NT2/D1 (cell line): ENCODE measurements around the gene LENG8.

ENCODE experiments used
- DNase-seq: peaks from one replicate; pipeline ENCODE4 v3.0.0-alpha.2; 2011; ENCODE audit warnings: low read depth, low spot score
- H3K27me3 ChIP-seq: 2 replicates; pipeline ENCODE4 v1.6.0; 2011; ENCODE audit warnings: mild to moderate bottlenecking; ENCODE audit not compliant: insufficient read length, insufficient read depth
- H3K36me3 ChIP-seq: 2 replicates; pipeline ENCODE4 v1.6.1; 2011; ENCODE audit warnings: mild to moderate bottlenecking, low read length, mixed read lengths; ENCODE audit not compliant: insufficient read depth, insufficient read length
- H3K4me1 ChIP-seq: 2 replicates; pipeline ENCODE4 v1.5.1; 2011; ENCODE audit not compliant: insufficient read depth, insufficient read length
- H3K4me3 ChIP-seq: 2 replicates; pipeline ENCODE4 v1.5.1; 2011; ENCODE audit warnings: low read depth; ENCODE audit not compliant: insufficient read length
- H3K9ac ChIP-seq: 2 replicates; pipeline ENCODE4 v1.6.0; 2011; ENCODE audit warnings: low read depth; ENCODE audit not compliant: insufficient read length
- H3K9me3 ChIP-seq: 2 replicates; pipeline ENCODE4 v1.5.1; 2011; ENCODE audit warnings: mild to moderate bottlenecking, low read length; ENCODE audit not compliant: insufficient read depth
- SUZ12 ChIP-seq: IDR thresholded peaks from 2 replicates; pipeline ENCODE4 v1.6.1; 2011; ENCODE audit not compliant: insufficient read length, insufficient read depth; ENCODE audit errors: extremely low read depth
- YY1 ChIP-seq: IDR thresholded peaks from 2 replicates; pipeline ENCODE4 v1.6.1; 2011; ENCODE audit not compliant: insufficient read length, insufficient read depth
- ZNF274 ChIP-seq: IDR thresholded peaks from 2 replicates; pipeline ENCODE4 v1.6.1; 2011; ENCODE audit warnings: mild to moderate bottlenecking, low read depth, low read length

Gene LENG8

DNA sequence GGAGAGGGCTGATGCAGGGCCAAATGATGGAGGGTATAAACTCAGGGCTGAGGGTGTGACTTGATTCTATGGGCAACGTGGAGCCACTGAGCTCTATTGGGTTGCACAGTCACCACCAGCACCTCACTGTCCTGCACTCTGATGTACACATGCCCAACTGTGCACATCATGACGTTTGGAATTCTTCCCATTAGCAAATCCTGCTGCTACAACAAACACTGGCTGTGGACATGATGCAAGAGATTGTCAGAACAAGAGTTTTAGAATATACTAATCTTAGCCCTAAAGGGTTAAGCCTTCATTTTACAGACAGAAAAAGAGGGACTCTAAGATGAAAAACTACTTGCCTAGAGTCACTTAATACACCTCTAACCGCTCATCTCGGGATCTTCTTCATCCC lies 36.1 kb upstream of the LENG8 start:
- Histone ChIP-seq H3K36me3 (no peaks in the 10 kb centered on the region), H3K9ac (no peak overlapping the region), H3K27me3 (peaks cover 62% of the 10 kb centered on the region), H3K4me1 (peaks cover 2% of the 10 kb centered on the region), H3K9me3 (peaks cover 11% of the 10 kb centered on the region; the same call in 1 of the 2 replicates), H3K4me3 (no peak overlapping the region)
- no peak for TF ChIP-seq SUZ12
- TF ChIP-seq YY1: no peak
- TF ChIP-seq ZNF274: no peak
- DNase-seq: no peak

GRCh38 chr19:54414156-54414555 lies 34.8 kb upstream of the LENG8 start:
- H3K4me1 ChIP-seq: peaks cover 2% of the 10 kb centered on the region
- H3K4me3 ChIP-seq: no peak overlapping the region
- DNase-seq: no peak
- peaks cover 11% of the 10 kb centered on the region; the same call in 1 of the 2 replicates for H3K9me3 ChIP-seq
- no peak for TF ChIP-seq SUZ12
- no peak for TF ChIP-seq ZNF274
- no peak for TF ChIP-seq YY1
- no peak overlapping the region for H3K9ac ChIP-seq
- H3K27me3 ChIP-seq: peaks cover 61% of the 10 kb centered on the region
- H3K36me3 ChIP-seq: no peaks in the 10 kb centered on the region

DNA sequence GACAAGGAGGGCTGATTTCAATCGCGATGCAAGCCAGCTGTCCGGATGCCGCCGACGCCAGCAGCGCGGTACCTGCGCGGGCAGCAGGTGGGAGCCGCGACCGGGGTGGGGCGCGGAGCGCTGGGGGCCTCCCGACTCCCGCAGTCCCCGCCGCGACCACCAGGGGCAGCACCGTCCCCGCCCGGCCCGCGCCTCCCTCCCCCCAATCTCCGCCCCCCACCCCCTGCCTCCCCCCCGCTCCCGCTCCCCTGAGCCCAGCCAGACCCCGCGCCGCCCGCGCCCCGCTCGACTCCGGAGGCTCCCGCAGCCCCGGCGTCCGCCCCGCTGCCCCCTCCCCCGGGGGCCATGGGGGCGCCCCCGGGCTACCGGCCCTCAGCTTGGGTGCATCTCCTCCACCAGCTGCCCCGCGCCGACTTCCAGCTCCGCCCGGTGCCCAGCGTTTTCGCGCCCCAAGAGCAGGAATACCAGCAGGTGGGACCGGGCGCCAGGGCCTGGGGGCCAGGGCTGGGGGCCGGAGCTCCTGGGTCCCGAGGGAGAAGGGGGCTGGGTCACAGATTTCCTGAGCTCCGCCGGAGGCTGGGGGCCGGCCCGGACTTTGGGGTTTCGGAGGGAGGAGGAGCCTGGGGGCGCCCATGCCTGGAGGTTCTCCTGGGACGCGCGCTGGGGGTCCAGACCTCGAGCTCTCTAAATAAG lies 33.6 kb upstream of the LENG8 start, which contains the start of gene TTYH1:
Gene TTYH1, plus strand, starts transcription at position 257 of the 693 bp plus-strand sequence. Its CDS starts 89 bp downstream, at position 346.
- Histone ChIP-seq H3K27me3 (peaks cover 53% of the 10 kb centered on the region), H3K9me3 (peaks cover 11% of the 10 kb centered on the region; the same call in 1 of the 2 replicates), H3K9ac (peak within 1 kb of the TSS; percentile 61), H3K4me3 (peak within 1 kb of the TSS; percentile 43), H3K4me1 (peaks cover 6% of the 10 kb centered on the region), H3K36me3 (no peaks in the 10 kb centered on the region)
- DNase-seq: no peak
- TF ChIP-seq SUZ12 (no peak), YY1 (no peak)

DNA sequence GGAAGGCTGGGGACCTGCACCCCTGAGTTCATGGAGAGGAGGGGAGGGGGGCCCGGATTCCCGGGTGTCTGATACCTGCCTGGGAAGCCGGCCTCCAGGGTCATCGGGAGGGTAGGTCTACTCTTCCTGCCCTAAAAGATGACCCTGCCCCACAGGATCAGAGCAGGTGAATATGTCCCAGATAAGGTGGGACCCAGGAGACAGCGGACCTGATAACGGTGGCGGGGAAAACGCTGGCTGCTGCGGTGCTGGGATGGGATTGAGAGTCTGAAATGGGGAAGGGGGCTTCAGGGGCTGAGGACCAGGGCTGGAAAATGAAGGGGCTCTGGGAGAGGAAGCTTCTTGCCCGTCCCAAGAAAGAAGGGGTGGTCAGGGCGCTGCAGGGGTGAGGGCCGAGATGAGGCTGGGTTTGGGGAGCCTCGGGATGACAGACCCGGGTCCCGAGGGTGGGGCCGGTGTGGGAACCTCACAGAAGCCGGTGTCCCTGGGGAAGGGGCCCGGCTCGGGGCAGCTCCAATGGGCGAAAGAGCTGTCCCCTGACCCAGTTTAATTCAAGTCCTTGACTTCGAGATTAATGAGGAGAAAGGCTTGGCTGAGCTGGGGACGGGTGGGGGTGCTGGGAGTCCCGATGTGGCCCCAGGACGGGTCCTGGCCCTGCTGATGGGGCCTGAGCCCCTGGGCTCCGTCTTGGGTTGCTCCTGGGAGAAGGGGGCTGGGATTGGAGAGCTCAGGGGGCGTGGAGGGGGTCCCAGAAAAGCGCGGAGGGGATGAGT lies 32.9 kb upstream of the LENG8 start:
- H3K9ac ChIP-seq: peak overlapping the region; percentile 61
- H3K36me3 ChIP-seq: no peaks in the 10 kb centered on the region
- peaks cover 6% of the 10 kb centered on the region for H3K4me1 ChIP-seq
- H3K9me3 ChIP-seq: peaks cover 11% of the 10 kb centered on the region; the same call in 1 of the 2 replicates
- peak overlapping the region; percentile 43 for H3K4me3 ChIP-seq
- no peak for DNase-seq
- H3K27me3 ChIP-seq: peaks cover 51% of the 10 kb centered on the region
- TF ChIP-seq SUZ12: no peak
- TF ChIP-seq YY1: no peak
- no peak for TF ChIP-seq ZNF274

GRCh38 chr19:54416695-54417491 lies 32.1 kb upstream of the LENG8 start:
- Histone ChIP-seq H3K4me3 (no peak overlapping the region), H3K9me3 (peaks cover 11% of the 10 kb centered on the region; the same call in 1 of the 2 replicates), H3K36me3 (no peaks in the 10 kb centered on the region), H3K9ac (peak overlapping the region; percentile 61), H3K4me1 (peaks cover 14% of the 10 kb centered on the region), H3K27me3 (peaks cover 47% of the 10 kb centered on the region)
- TF ChIP-seq SUZ12 (no peak), YY1 (no peak), ZNF274 (no peak)
- DNase-seq: no peak

- DNase-seq: no peak
- H3K36me3 ChIP-seq: no peaks in the 10 kb centered on the region
- TF ChIP-seq ZNF274 (no peak), YY1 (no peak), SUZ12 (no peak)
- peaks cover 19% of the 10 kb centered on the region for H3K4me1 ChIP-seq
- H3K9me3 ChIP-seq: peaks cover 11% of the 10 kb centered on the region; the same call in 1 of the 2 replicates
- peak overlapping the region; percentile 68 for H3K9ac ChIP-seq
- H3K27me3 ChIP-seq: peaks cover 41% of the 10 kb centered on the region
- H3K4me3 ChIP-seq: no peak overlapping the region
These were observed 30.7 kb upstream of the LENG8 start for GRCh38 chr19:54418030-54418929.
